ENCODE measurements around the gene FOXO1.

Gene FOXO1

DNA sequence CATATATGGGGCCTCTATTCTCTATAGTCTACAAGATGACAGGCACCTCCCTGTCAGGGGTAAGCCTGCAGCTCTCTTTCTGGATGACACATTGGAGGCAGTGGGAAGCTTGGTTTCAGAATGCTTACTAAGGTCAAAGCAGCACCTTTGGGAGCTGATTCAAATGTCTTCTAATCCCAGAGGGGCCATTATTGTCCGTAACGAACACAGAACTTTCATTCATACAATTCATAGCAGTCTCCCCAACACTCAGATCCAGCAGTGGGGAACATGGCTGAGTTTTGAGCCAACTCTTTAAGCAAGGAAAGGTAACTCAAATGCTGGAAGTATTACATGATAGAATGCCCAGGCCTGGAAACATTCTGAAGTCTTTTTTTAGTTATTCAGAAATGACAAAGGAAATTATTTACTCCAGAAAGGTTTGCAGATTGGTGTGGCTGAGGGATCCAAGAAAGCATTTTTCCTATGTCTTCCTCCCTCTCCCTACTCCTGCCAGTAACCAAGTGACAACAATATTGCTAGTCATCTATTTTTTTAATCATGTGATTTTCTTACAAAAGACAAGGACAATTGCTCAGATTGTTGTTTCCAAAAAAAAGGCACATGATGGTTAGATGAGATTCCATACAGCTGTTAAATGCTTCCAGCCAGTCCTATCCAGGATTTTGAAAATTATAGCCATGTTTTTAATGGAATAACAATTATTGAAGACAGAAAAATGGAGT is 118.7 kb downstream of the FOXO1 start:
- no peak overlapping the region for H3K4me3 ChIP-seq (ENCODE audit: low read depth, low read length)
- H3K27me3 ChIP-seq (ENCODE audit: insufficient read depth, low read depth, severe bottlenecking), result no peaks in the 10 kb centered on the region
- TF ChIP-seq, protein P1, sequence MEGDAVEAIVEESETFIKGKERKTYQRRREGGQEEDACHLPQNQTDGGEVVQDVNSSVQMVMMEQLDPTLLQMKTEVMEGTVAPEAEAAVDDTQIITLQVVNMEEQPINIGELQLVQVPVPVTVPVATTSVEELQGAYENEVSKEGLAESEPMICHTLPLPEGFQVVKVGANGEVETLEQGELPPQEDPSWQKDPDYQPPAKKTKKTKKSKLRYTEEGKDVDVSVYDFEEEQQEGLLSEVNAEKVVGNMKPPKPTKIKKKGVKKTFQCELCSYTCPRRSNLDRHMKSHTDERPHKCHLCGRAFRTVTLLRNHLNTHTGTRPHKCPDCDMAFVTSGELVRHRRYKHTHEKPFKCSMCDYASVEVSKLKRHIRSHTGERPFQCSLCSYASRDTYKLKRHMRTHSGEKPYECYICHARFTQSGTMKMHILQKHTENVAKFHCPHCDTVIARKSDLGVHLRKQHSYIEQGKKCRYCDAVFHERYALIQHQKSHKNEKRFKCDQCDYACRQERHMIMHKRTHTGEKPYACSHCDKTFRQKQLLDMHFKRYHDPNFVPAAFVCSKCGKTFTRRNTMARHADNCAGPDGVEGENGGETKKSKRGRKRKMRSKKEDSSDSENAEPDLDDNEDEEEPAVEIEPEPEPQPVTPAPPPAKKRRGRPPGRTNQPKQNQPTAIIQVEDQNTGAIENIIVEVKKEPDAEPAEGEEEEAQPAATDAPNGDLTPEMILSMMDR (IDR thresholded peaks at IDR 0.05; ENCODE audit: low read depth, low read length), result no peak
- H3K27ac ChIP-seq, result no peak overlapping the region
- H3K9me3 ChIP-seq (ENCODE audit: severe bottlenecking), result no peaks in the 10 kb centered on the region
- no peak for DNase-seq
- no peaks in the 10 kb centered on the region for H3K36me3 ChIP-seq

DNA sequence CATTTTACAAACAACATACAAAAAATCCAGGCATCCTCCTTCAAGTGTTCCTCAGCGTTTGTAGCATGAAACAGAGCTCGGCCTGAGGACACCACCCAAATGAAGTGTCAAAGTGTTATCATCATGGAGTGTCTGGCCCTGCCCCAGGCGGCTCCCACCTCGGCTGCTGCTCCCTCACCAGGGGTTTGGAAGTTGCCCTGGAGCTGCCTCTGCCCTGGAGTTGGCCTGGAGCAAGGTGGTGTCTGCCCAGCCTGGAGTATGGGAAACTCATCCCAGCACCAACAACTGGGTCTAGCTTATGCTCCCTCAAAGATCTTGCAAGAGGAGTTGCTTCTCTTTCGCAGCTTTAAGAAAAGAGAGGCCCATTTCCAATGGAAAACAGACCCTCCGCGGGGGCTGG is 120.4 kb downstream of the FOXO1 start:
- TF ChIP-seq, protein P1 (IDR thresholded peaks at IDR 0.05; ENCODE audit: low read depth, low read length), result no peak
- Histone ChIP-seq H3K36me3 (no peaks in the 10 kb centered on the region), H3K4me3 (ENCODE audit: low read depth, low read length) (no peak overlapping the region), H3K9me3 (ENCODE audit: severe bottlenecking) (no peaks in the 10 kb centered on the region), H3K27ac (no peak overlapping the region), H3K27me3 (ENCODE audit: insufficient read depth, low read depth, severe bottlenecking) (no peaks in the 10 kb centered on the region)
- no peak for DNase-seq

DNA sequence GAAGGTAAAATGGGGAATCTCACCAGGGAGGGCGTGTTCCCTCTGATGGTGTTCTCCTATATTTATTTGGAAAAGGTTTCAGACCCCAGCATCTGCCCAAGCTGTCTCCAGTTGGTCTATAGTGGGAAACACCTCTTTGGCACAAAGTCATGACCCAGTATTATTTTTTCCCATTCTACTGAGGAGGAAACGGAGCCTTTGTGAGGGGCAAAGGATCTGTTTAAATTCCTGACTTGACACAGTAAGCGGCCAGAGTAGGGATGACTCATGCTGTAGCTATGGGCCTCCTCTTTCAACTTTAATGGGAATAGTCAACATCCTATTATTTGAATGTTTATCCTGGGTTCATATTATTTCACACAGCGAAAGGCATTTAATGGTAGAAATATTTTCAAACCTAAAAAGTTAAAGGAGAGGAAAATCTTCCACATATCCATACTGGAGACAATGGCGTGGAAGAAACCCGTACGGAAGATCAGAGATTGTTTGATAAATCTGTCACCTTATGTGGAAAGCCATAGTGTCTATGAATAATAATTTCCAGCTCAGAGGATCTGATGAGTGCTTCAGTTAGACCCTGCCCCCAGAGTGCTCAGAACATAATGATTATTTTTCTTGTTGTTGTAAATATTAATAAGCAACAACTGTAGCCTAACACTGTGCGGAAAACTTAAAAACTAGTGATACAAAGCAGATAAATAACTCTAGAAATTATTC is 126.0 kb downstream of the FOXO1 start:
- no peaks in the 10 kb centered on the region for H3K36me3 ChIP-seq
- TF ChIP-seq, protein P1 (IDR thresholded peaks at IDR 0.05; ENCODE audit: low read depth, low read length), result no peak
- no peak for DNase-seq
- no peaks in the 10 kb centered on the region for H3K27me3 ChIP-seq (ENCODE audit: insufficient read depth, low read depth, severe bottlenecking)
- H3K4me3 ChIP-seq (ENCODE audit: low read depth, low read length), result no peak overlapping the region
- no peaks in the 10 kb centered on the region for H3K9me3 ChIP-seq (ENCODE audit: severe bottlenecking)
- no peak overlapping the region for H3K27ac ChIP-seq

DNA sequence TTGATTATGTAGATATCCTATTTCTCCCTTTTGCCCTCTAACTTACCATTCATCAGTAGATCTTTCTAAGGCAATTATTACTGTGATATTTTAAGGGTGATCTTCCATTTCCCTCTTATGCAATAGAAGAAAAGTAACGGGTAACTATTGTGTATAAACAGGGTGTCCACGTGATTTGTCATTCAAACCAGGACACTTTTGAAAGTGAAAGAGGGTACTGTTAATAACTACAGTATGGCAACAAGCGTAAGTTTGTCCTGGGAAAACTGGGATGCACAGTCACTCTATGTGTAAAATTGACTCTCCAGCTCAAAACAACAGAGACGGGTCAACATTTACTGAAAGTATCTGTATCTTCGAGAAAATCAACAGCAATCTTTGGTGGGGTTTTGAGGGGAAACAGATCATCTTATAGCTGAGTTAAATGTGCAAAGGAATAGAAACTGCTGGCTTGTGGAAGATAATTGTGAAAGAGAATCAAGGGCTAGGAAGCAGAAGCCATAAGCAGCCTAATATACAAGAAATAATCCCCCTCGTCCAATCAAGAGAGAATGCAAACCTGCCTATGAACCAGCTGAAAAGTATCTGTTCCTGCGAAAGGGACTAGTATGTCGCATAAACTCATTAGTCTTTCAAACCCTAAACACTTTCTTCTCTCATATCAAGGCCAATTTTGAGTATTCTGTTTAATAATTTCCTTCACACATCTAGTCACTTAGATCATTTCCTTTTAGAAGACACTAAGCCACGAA is 126.7 kb downstream of the FOXO1 start:
- Histone ChIP-seq H3K9me3 (ENCODE audit: severe bottlenecking) (no peaks in the 10 kb centered on the region), H3K27me3 (ENCODE audit: insufficient read depth, low read depth, severe bottlenecking) (no peaks in the 10 kb centered on the region), H3K27ac (no peak overlapping the region), H3K36me3 (no peaks in the 10 kb centered on the region), H3K4me3 (ENCODE audit: low read depth, low read length) (no peak overlapping the region)
- no peak for DNase-seq
- TF ChIP-seq, protein P1 (IDR thresholded peaks at IDR 0.05; ENCODE audit: low read depth, low read length), result no peak

DNA sequence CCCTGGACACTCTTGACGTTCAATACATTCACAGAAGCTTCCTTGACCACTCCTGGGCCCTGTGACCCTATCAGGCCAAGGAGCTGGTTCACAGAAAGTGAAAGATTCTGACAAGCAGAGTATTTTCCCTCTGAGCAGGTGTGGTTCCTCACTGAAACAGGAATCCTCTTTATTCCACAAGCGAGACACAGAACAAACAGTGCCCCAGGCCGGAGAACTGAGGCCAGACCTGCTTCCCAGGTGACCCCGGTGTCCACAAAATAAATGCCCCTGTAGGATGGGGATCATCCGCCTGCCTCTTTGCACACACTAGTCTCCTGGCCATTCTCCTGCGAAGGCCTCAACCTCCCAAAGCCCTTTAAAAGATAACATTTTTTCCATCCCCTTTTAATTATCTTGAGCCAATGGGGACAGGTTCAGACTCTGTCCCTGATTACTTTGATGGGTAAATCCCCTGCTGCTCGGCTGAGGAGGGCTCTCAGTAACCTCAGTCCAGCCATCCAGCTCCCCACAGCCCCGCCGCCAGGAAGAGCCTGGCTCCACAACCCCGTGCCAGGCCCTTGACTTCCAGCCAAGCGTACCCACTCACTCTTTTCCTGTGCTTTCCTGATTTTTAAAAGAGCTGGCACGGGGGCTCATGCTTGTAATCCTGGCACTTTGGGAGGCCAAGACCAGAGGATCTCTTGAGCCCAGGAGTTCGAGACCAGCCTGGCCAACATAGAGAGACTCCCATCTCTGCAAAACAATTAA is 129.1 kb downstream of the FOXO1 start:
- peak; percentile 14 for DNase-seq
- Histone ChIP-seq H3K9me3 (ENCODE audit: severe bottlenecking) (no peaks in the 10 kb centered on the region), H3K36me3 (no peaks in the 10 kb centered on the region), H3K4me3 (ENCODE audit: low read depth, low read length) (no peak overlapping the region), H3K27ac (no peak overlapping the region), H3K27me3 (ENCODE audit: insufficient read depth, low read depth, severe bottlenecking) (no peaks in the 10 kb centered on the region)
- TF ChIP-seq, protein P1 (IDR thresholded peaks at IDR 0.05; ENCODE audit: low read depth, low read length), result no peak
